Prostate gland (tissue), 2 donors: ENCODE results near the gene LCN15. TPM values are rescaled to one million over a fixed set of nuclear protein-coding genes. Genes with fewer than 3 reads are reported as not detected.

Experiments
- DNase-seq: peaks from one replicate; pipeline ENCODE4 v3.0.0-alpha.2; 2019; ENCODE audit warnings: low spot score
- H3K27ac ChIP-seq, 2 donors: fragments of 200-600 bp; sonication (generic); 2 replicates each; pipeline ENCODE4 v1.5.1; 2017 to 2019
- H3K27me3 ChIP-seq: fragments of 200-600 bp; sonication (generic); replicated peaks from 2 replicates; pipeline ENCODE4 v1.5.1; 2019; ENCODE audit not compliant: insufficient read depth
- H3K36me3 ChIP-seq, 2 donors: fragments of 200-600 bp; sonication (generic); 1 replicate in 1 of 2; 2 replicates in 1 of 2; pipeline versions ENCODE4 v1.5.1 to v1.8.1; 2017 to 2019
- H3K4me1 ChIP-seq: fragments of 200-600 bp; sonication (generic); replicated peaks from 2 replicates; pipeline ENCODE4 v1.5.1; 2019
- H3K4me3 ChIP-seq, 2 donors: fragments of 200-600 bp; sonication (generic); 2 replicates each; pipeline ENCODE4 v1.5.1; 2017 to 2019
- H3K9me3 ChIP-seq: fragments of 200-600 bp; sonication (generic); 2 replicates; pipeline ENCODE4 v1.5.1; 2017
- POLR2A ChIP-seq: fragments of 450-650 bp; IDR thresholded peaks from one replicate; pipeline ENCODE4 v1.6.1; 2016; ENCODE audit warnings: antibody characterized with exemption, mild to moderate bottlenecking
- POLR2AphosphoS5 ChIP-seq: sonication (generic); formaldehyde crosslinking; IDR thresholded peaks from one replicate; pipeline ENCODE4 v1.6.1; 2017; ENCODE audit warnings: antibody characterized with exemption
- WGBS: methylation state at CpG from one replicate; pipeline ENCODE4 v1.1.5; 2018; 5-methylcytosine and 5-hydroxymethylcytosine counted together
- intact Hi-C: fragments of 100-400 bp; cut with DNase I; formaldehyde crosslinking; loops from one replicate; pipeline ENCODE4 v1.14.2; 2022
- total RNA-seq, 2 donors: library from RNA; depleted of rRNA; stranded (reverse); fragments of >200 nt; gene quantifications; one replicate each; pipeline ENCODE4 v1.1.0, GENCODE V29; 2016
- TF ChIP-seq, protein P1 (sequence below), 4 experiments: fragments of 200-600 bp in 2 of 4; fragments of 450-650 bp in 2 of 4; sonication (generic) in 2 of 4; IDR thresholded peaks; 1 replicate in 3 of 4; 2 replicates in 1 of 4; pipeline ENCODE4 v1.5.1; 2016 to 2019; ENCODE audit warnings: antibody characterized with exemption in 4 of 4, mild to moderate bottlenecking in 2 of 4, moderate library complexity in 2 of 4

LCN15 gene
- total RNA-seq, 2 donors from 2014 or later = 0.40 TPM; not detected in 1

DNA sequence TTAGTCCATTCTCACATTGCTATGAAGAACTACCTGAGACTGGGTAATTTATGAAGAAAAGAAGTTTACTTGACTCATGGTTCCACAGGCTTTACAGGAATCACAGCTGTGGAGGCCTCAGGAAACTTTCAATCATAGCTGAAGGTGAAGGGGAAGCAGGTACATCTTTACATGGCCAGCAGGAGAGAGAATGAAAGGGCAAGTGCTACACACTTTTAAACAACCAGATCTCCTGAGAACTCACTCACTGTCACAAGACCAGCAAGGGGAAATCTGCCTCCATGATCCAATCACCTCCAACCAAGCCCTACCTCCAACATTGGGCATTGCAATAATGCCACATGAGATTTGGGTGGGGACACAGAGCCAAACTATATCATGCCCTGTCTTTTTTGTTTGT, 12.5 kb downstream of the LCN15 start:
- Histone ChIP-seq H3K27me3 (no peaks in the 10 kb centered on the region), H3K4me1 (no peaks in the 10 kb centered on the region), H3K9me3 (no peaks in the 10 kb centered on the region), H3K4me3 (no peak overlapping the region), H3K27ac (no peak overlapping the region), H3K36me3 (no peaks in the 10 kb centered on the region)
- DNase-seq = no peak
- intact Hi-C loops = no loop called here
- TF ChIP-seq, protein P1, sequence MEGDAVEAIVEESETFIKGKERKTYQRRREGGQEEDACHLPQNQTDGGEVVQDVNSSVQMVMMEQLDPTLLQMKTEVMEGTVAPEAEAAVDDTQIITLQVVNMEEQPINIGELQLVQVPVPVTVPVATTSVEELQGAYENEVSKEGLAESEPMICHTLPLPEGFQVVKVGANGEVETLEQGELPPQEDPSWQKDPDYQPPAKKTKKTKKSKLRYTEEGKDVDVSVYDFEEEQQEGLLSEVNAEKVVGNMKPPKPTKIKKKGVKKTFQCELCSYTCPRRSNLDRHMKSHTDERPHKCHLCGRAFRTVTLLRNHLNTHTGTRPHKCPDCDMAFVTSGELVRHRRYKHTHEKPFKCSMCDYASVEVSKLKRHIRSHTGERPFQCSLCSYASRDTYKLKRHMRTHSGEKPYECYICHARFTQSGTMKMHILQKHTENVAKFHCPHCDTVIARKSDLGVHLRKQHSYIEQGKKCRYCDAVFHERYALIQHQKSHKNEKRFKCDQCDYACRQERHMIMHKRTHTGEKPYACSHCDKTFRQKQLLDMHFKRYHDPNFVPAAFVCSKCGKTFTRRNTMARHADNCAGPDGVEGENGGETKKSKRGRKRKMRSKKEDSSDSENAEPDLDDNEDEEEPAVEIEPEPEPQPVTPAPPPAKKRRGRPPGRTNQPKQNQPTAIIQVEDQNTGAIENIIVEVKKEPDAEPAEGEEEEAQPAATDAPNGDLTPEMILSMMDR (IDR thresholded peaks at IDR 0.05) = no peak
- TF ChIP-seq POLR2A (no peak), POLR2AphosphoS5 (no peak)

DNA sequence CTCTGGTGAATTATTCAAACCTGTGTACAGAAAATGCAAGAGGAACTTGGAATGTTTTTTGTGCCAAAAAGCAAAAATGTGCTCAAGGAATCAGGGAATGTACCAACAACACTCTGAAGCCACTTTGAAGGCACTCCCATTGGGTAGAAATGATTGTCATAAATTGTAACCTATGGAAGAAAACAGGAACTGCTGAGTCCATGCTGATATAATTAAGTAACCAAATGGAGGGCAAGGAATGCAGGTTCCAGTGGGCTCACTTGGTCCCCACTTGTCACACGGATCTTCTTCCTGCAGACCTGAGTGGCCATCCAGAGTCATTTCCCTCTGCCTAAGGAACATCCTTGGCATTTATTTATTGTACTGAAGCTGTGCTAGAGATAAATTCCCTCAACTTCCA, 13.1 kb downstream of the LCN15 start:
- Histone ChIP-seq H3K4me1 (no peaks in the 10 kb centered on the region), H3K36me3 (no peaks in the 10 kb centered on the region), H3K9me3 (no peaks in the 10 kb centered on the region), H3K27me3 (no peaks in the 10 kb centered on the region), H3K27ac (no peak overlapping the region), H3K4me3 (no peak overlapping the region)
- TF ChIP-seq POLR2AphosphoS5 = no peak
- TF ChIP-seq POLR2A = no peak
- TF ChIP-seq, protein P1 (IDR thresholded peaks at IDR 0.05) = no peak
- 97% methylated on average over 1 of the region's 1 CpG for WGBS
- no peak for DNase-seq
- intact Hi-C loops = no loop called here

DNA sequence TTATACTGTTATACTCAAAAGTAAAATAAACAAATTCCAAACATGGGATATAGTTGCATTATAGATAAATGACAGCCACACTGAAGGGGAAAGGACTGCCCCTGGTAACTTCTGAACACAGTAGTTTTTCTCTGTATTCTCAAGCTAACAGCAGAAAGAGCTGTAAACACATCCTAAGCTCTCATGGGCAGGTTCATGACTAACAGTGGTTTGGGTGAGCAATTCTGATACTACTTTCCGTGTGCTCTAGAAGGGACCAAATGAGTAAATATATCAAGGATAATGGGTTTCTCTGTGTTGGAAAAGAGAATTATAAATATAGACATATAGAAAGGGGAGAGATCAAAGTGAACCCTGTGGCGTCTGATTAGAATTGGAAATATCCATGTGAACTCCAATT, 13.8 kb downstream of the LCN15 start:
- 59% methylated on average over 2 of the region's 2 CpGs for WGBS
- Histone ChIP-seq H3K9me3 (no peaks in the 10 kb centered on the region), H3K27ac (no peak overlapping the region), H3K36me3 (no peaks in the 10 kb centered on the region), H3K4me1 (no peaks in the 10 kb centered on the region), H3K4me3 (no peak overlapping the region), H3K27me3 (no peaks in the 10 kb centered on the region)
- TF ChIP-seq POLR2AphosphoS5 (no peak), POLR2A (no peak)
- TF ChIP-seq, protein P1 (IDR thresholded peaks at IDR 0.05) = no peak
- intact Hi-C loops = no loop called here
- DNase-seq = no peak

DNA sequence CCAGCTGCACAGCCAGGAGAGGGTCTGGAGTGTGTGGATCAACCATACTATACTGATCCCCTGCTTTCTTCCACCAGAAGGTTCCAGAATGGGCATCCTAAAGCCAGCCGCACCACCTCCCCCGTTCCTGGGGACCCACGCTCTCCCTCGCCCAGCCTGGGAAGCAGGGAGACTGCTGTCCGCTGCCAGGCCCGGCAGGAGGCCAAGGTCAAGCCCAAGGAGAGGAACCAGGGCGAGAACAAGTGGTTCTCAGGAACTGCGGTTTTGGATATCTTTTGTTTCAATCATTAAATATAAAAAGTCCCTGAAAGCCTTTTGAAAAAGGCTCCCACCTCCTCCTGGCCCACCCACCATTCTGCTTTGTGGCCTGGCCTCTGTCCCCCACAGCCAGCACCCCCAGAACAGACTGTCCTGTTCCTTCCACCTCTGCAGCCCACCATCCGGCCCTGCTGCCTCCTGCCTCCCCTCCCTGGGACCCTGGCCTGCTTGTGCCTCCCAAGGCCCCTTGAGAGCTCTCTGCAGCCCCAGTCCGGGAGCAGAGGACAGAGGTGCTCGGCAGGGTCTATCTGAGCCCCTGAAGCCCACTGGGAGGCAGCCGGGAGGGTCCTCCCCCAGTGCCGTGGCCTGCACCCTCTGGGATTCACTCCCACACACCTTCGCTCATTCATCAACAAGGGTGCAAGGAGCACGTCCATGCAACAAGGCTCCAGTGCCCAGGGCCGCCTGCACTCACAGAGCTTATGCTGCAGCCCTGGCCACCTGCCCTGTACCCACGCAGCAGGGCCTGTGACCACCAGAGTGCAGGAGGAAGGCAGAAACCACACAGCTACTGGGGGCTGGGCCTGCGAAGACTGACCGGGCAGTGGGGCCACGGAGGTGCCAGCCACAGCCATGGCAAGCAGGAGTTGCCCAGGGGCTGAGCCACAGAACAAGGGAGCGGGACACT, 15.4 kb downstream of the LCN15 start:
- Histone ChIP-seq H3K36me3 (no peaks in the 10 kb centered on the region), H3K4me3 (no peak overlapping the region), H3K27me3 (no peaks in the 10 kb centered on the region), H3K4me1 (no peaks in the 10 kb centered on the region), H3K9me3 (no peaks in the 10 kb centered on the region), H3K27ac (no peak overlapping the region)
- WGBS = 69% methylated on average over 21 of the region's 21 CpGs
- no peak for DNase-seq
- intact Hi-C loops = no loop called here
- no peak for TF ChIP-seq POLR2AphosphoS5
- no peak for TF ChIP-seq POLR2A
- TF ChIP-seq, protein P1 (IDR thresholded peaks at IDR 0.05) = no peak

DNA sequence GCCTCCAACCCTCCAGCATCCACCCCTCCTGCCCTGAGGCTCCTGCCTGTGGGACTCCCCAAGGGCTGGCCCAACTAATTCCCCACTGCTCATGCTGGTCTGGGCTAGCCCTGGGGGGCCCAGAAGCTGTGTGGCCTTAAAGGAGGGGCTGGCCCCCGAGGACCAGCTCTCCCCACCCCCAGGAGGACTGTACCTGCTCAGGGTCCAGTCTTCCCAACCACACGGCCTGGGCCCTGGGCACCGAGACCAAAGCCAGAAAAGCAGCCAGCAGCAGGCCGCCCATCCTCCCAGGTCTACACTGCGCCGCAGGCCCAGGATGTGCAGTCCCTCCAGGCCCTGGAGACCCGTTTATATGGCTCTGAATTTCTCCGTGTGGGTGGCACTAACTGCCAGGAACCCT, 16.1 kb downstream of the LCN15 start, which contains the start of gene LCN6:
Gene LCN6 (minus strand): TSS at position 325 of the 400 bp plus-strand sequence. CDS start 42 bp downstream, at position 283.
- Histone ChIP-seq H3K4me3 (no peak within 1 kb of the TSS), H3K9me3 (no peaks in the 10 kb centered on the region), H3K36me3 (no peaks in the 10 kb centered on the region), H3K27me3 (no peaks in the 10 kb centered on the region), H3K27ac (no peak within 1 kb of the TSS), H3K4me1 (no peaks in the 10 kb centered on the region)
- TF ChIP-seq, protein P1 (IDR thresholded peaks at IDR 0.05) = no peak
- TF ChIP-seq POLR2AphosphoS5 (no peak), POLR2A (no peak)
- 78% methylated on average over 7 of the region's 8 CpGs for WGBS
- no peak for DNase-seq
- intact Hi-C loops = no loop called here
